Left forelimb (tissue), 1 donor: Measurements from ENCODE around the gene NR6A1.

Experiments
- DNase-seq: peaks from one replicate; pipeline ENCODE4 v3.0.0-alpha.2; 2018; ENCODE audit warnings: low spot score

NR6A1 gene

DNA sequence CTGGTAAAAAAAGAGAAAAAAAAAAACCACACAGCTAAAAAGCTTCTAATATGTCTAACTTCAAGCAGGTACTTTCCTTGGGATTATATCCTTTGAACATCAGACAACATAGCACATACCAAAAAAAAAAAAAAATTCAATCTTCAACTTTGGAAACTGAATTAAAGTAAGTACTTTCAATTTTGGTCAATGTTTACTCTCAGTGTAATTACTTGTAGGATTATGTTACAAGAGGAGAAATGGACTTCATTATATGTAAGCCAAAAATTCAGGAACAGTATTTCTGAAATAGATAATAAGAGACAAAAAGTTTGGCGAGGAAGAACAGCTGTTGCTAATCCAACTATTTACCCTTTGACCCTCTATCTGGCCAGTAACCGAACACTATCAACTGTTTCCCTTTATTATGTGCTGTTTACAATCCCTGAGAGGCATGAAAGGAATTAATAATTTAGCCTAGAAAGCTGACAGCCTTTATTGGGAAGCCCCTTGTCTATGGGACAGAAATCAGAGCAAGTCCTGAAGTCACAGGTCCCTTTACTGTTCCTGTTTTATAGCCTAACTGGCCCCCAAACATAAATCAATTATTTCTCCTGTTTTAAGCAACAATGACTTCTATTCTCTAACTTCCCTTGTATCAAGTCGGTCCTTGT, 46.6 kb downstream of the NR6A1 start:
- no peak for DNase-seq

DNA sequence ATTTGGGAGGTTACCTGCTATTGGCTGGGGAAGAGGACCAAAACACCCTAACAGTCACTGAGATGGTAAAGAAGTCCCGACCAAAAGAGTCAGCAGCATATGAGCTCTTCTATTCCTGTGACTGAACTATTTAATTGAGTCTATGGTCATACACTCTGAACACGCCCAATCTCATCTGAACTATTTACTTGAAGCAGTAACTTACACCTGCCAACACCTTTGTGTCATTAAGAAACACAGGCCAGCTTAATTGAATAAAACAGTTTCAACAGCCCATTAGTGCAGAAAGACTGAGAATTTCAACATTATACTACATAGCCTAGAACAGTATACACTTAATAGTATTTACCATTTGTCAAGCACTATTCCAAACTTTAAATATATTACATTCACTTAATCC, 47.8 kb downstream of the NR6A1 start:
- no peak for DNase-seq

DNA sequence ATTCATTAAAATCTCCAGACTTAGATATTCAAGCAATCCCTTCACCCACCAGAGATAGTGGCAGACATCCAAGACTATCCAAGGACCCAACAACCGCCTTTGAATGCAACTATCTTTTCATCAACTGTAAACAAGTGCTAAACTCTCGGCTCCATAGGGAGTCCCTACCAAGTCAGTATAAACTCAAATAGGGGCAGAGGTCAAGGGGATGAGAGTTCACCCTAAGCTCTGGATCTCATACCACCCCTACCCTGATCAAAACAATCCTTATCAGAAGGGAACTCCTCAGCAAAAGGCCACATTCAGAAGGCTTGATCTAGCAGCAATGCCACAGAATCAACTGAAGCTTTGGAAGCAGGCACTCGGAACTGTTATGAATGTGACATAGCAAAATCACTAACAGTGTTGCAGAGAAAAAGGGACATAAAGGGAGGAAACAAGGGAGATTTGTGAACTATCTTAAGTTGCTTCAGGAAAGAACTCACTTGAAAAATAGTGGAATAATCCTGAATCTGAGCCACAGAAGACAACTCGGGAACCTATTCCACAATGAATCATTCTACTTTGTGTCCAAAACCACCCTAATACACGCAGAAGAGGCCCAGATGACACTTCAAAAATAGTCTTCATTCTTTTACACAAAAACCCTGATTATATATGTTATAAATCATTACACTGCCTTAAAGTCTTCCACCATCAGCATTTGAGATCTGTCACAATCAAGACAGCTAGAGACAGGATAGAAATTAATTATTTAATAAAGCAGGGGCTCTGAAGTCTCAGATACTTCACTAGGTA, 49.8 kb downstream of the NR6A1 start:
- DNase-seq = no peak

DNA sequence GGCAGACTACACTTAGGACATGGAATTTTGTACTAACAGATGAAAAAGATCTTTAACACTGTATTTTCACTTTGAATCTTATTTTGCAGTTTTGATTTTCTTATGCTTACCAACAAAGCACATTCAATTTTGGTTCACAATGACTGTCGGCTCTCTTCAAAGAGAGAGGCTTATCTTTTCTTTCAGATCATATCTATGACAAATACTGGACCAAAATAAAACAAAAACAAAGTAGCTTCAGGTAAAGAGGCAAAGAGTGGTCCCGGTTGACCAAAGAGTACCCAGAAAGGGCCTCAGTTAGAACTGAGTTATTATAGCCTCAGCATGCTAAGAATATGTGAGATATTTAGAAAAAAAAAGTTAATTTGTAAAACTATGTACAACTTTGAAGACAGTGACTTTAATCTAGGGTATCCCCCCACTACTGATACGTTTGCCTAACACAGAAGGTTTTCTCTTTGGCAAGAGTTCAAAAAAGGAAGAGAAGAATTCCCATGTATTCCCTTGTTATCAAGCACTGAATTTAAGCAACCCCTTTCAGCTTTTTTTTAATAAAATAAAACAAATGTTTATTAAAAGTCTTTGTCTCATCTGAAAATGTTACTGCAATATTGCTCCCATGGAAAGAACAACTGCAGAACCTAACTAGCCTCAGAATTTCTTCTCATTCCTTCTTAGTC, 50.5 kb downstream of the NR6A1 start:
- DNase-seq = no peak

DNA sequence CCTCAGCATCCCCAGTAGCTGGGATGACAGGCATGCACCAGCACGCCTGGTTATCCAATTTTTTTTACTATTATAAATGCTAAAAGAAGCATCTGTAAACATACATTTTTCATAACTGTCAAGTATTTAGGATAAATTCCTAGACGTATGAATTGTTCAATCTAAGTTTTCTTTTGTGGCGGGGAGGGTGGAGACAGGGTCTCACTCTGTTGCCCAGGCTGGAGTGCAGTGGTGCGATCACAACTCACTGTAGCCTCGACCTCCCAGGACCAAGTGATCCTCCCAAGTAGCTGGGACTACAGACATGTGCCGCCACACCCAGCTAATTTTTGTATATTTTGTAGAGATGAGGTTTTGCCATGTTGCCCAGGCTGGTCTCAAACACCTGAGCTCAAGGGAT, 52.2 kb downstream of the NR6A1 start:
- no peak for DNase-seq

DNA sequence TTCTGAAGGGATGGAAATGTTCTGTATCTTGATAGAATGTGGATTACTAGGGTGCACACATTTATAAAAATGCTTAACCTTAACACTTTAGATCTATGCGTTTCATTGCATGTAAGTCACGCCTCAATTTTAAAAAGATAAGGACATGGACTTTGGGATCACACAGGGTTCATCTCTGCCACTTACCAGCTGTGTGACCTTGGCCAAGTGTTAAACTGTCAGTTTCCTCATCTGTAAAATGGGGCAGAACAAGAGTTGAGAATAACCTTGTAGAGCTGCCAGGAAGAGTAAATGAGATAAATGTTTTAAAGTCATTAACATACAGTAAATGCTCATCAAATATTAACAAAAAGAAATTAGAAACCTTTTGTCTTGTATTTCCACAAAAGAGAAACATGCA, 53.5 kb downstream of the NR6A1 start:
- no peak for DNase-seq

DNA sequence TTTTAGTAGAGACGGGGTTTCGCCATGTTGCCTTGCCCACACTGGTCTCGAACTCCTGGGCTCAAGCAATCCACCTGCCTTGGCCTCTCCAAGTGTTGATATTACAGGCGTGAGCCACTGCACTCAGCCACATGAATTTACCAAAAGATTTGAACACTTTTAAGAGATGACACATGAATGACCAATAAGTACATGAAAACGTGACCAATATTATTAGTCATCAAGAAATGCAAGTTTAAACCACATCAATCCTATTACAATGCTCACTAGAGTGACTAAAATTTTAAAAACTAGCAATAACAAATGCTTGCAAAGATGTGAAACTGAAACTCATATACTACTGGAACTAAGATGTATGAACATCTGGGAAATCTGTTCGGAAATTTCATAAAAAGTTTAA, 54.3 kb downstream of the NR6A1 start:
- no peak for DNase-seq

DNA sequence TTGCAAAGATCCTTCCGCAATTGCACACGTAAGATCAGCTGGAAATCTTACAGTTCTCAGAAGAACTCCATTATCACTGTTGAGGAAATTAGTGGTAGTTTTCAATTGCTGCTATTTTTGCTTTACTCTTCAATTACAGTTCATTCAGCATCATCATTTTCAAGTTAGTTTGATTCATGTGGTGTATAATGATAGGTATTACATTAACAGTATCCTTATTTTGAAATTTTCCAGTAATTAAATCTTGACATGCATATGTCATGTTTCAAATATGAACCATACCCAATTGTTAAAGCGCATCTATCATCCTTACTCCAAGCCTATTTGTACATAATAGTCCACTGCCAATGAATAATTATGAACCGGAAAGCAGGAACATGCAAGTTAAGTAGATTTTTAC, 60.3 kb downstream of the NR6A1 start:
- no peak for DNase-seq

DNA sequence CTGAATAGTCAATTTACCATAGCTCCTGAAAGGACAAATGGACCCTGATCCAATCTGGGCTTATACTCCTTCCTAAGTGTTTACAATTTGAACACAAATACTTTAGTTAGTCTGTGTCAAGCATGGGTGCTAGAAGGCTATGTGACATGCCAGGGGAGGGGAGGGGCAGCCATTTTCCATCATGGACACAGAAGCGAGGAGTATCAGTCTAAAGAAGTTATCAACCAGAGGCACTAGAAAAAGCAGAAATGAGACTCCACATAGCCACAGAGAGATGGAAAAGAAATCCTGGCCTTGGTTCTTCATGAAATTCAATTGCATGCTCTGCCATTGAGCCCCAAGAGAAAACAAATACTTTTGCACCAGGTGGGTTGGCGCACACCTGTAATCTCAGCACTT, 61.8 kb downstream of the NR6A1 start:
- no peak for DNase-seq

DNA sequence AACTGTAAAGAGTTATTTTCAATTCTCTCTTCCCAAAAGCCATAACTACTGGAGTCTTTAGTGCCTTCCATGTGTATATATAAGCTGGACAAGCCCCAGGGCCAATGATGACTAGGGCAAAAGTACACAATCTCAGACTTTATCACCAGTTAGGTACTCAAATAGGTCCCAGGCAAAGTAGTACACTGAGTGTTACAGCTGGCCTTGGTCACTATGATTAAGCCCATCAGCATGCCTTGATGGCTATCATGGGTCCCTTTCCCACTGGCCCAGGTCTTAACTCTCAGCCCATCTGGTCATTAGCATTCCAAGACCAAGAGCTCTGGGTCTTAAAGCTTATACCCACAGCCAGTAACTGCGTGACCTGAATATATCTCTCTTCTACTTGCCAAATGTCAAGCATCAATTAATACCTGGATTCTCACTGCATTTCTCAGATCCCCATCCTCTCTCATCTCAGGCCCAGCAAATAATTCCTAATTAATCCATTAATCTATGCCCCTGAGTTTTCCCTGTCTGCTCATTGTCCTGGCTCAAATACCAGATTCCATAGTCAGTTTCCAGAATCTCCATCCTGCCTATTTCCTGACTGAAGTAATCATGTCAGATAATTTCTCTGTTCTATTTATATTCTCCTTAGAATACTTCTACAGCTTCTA, 62.3 kb downstream of the NR6A1 start:
- DNase-seq = no peak

DNA sequence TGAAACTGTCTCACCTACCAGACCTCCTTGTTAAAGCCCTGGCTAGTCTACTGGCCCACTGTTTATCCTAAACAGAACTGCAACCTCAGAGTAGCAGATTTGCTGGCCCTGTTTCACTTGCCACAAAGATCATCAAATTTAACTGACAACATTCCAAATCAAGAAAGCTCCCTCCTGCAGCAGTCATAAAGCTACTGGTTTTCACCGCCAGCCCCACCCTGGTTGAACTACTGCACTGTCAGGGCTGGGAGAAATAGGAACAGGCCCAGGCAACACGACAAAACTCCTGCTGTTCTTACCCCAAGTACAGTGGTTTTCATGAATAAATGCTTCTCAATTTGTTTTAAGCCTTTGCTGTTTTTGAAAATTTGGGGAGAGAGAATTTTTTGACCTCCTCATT, 63.0 kb downstream of the NR6A1 start:
- no peak for DNase-seq

DNA sequence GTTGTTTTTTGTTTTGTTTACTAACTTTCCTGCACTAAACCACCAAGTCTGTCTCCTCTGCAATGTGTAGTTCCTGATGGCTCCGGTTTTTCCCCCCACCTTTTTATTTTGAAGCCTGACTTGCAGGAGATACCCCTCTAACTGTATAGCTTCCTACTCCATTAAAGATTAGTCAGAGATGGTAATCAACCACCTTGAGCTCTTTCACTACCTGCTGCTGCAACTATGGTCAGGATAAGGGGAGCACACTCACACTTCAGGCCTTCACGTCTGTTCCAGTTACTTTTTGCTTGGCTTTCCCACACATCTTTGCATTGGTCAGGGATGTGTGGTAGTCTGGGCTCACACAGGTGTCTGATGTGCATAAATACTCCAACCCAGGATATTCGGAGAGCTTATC, 63.4 kb downstream of the NR6A1 start:
- no peak for DNase-seq

DNA sequence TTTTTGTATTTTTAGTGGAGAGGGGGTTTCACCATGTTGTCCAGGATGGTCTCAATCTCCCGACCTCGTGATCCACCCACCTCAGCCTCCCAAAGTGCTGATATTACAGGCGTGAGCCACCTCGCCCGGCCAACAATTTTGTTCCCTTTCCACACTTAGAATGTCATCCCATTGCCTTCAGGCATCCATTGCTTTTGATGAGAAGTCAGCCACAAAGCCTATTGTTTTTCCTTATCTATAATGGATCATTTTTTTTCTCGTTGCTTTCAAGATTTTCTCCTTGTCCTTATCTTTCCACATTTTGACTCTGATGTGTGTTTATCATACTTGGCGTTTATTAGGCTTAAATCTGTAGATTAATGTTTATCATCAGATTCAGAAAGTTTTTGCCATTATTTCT, 64.4 kb downstream of the NR6A1 start:
- no peak for DNase-seq

DNA sequence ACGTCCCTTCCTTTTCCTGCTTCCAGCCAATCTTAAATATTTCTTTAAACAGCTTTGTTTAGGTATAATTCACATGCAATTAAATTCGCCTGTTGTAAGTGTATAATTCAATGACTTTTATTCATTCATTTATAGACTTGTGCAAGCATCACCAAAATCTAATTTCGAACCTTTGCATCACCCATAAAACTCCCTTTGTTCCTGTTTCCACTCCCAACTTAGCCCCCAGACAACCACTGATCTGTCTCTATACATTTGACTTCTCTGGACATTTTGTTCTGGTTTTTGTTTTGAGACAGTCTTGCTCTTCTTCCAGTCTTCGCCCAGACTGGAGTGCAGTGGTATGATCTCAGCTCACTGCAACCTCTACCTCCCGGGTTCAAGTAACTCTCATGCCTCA, 71.5 kb downstream of the NR6A1 start:
- no peak for DNase-seq

DNA sequence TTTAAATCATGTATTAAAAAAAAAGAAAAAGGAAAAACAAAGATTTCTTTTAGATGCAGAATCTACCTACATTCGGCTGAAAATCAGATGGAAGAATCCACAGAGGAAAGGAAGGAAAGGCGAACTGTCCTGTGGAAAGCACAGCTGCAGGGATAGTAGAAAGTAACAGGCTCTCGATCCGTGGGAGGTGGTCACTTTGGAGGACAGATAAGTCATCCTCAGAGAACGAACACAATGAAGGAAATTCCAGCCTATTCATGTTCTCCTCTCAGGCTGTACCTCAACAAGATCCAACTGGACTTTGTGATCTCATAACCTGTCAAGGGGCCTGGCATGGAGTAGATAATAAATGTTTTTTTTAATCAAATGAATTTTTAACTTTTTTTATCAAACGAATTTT, 72.8 kb downstream of the NR6A1 start:
- DNase-seq = no peak

DNA sequence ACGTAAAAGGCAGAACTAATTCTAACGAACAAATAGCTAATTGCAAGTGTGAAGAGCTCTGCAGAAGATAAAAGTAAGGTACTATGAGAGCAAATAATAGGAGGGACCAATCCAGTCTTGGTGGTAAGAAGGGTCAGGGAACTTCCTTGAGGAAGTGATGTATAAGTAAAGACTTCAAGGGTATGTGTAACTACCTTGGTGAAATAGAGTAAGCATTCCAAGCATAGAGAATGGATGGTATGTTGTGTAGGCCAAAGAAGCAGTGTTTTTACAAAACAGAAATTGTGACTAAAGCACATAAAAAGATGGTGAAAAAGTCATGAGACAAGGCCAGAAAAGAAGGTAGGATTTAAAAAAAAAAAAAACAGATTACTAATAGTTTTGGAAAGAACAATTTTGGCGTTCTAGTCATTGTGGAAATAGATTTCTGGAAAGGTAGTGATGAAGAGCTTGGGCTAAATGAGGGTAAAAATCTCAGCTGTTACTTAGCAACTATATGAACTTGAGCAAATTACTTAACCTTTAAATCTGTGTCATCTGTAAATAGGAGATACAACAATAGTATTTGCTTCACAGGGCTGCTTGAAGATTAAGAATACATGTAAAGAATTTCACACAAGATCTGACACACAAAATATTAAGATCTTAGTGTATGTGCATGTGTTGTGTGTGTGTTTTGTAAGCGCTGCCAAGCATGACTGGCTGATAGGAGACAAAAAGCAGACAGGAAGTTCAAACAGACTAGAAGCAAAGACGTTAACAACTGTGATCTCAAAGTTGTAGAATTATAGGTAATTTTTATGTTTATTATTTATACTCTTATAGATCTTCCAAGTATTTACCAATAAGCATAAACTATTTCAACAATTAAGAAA, 73.5 kb downstream of the NR6A1 start:
- no peak for DNase-seq

DNA sequence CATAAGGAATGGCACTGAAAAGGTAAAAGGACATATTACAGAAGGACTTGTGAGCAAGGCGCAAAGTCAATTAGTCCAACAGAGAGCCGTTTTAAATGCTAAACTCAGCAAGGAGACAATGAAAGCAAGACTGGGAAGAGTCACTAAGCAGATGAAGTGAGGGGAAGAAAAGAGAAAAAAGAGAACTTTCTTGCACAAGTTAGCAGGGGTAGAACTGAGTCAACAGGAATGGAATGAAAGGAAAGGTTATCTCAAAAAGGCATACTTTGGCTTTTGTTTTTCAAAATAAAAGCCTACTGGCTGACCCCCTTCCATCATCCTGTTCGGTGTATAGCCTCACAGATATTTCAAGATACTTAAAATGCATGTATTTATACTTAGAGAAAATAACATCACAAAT, 75.0 kb downstream of the NR6A1 start:
- no peak for DNase-seq

DNA sequence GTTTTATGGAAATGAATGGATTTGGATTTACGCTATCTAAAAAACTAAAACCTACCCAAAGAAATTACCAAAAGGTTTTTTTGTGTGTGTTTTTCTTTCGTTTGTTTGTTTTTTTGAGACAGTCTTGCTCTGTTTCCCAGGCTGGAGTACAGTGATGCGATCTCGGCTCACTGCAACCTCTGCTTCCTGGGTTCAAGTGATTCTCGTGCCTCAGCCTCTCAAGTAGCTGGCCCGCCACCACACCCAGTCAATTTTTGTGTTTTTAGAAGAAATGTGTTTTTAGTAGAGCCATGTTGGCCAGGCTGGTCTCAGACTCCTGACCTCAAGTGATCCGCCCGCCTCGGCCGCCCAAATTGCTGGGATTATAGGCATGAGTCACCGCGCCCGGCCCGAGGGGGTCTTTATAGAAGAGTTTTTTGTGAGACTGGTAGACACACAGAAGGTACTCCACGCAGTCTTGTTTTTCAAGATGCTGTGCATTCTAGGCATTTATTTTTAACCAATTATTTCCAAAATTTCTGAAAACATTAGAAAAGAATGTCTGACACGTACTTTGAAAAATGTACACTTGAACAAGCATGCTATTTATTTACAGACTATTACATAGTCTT, 75.7 kb downstream of the NR6A1 start:
- DNase-seq = no peak

DNA sequence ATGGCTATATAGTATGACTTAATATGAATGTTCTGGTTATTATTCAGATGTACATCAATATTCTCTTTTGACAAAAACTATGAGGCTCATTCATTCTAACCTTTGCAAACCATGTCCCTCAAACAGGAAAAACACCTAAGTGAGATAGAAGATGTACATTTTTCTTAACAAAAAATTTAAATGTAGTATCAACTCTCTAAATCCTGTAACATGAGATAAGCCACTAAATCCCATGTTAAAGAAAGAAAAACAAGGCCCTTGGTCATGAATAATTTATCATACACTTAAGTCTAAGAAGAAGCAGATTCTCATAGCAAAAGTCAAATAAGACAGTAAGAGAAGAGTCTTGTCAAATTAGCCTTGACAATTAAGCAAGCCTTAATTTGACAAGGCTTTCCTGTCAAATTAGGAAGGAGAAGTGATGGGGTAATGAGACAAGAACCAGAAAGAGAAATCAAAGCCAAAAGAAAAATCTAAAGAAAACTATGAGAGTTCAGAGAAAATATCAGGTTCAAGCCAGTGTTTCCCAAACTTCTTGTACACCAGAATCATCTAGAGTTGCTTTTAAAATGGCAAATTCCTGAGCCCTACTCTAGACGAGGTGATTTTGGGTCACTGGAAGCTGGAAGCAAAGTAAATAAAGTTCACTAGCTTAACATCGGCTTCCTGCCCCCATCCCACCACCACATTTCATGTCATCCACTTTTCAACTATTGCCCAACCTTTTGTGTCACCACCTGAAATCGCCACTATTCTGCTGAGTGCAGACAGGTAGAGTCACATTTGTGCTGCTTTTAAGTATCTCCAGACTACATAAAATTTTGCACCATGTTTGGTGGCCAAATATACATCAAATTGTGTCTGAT, 76.5 kb downstream of the NR6A1 start:
- no peak for DNase-seq

DNA sequence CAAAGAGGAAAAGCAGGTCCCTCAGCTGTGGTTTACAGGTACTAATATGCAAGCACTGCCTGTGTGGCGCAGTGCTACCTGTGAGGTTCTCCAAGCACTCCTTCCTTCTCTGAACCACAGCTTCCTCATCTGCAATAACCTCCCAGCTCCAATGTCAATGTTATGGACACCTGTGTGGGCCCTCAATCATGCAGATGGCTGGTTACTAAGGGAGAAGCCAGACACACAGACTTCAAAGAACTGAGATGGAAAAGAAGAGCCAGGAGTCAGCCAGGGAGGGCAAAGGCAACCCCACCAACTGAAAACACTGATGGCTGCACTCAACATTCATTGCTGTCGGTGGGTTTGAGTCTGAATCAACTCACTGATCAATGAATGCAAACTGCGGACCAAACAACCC, 77.7 kb downstream of the NR6A1 start:
- no peak for DNase-seq
